ENCODE data around the gene NIT2. TPM values are rescaled to one million over a fixed set of nuclear protein-coding genes. Genes with fewer than 3 reads are reported as not detected.

The NIT2 gene
- total and polyA plus RNA-seq, 7 donors = 15.3 to 60.7 (median 36.8) TPM

DNA sequence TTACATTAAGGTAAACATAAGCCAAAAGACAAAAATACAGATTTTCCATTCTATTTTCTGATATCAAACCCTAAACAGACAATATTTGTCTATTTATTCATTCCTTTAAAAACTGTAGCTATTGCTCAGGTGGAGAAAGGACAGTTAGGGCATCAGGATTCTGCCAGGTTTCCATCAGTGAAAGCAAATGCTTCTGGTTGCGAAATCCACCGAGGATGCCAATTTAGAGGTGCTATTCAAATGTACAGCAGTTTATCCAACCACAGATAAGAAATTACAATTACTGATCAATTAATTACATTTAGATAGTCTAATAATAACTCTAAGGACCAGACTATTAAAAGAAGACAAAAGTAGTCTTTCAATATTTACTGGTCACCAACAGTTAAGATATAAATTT, 62.4 kb downstream of the NIT2 start:
- ATAC-seq (no peak), DNase-seq (no peak)
- H3K9me3 ChIP-seq = no peaks in the 10 kb centered on the region
- intact Hi-C loops (cut with DNase I) = no loop called here
- peak overlapping the region; percentile 62 for H3K27ac ChIP-seq
- H3K4me1 ChIP-seq = peaks cover 44% of the 10 kb centered on the region
- H3K36me3 ChIP-seq (ENCODE audit: insufficient read depth in 1 of 2, low read depth in 1 of 2) = no peaks in the 10 kb centered on the region
- no peak for TF ChIP-seq CTCF (IDR thresholded peaks at IDR 0.05)
- WGBS, 3 donors = 32 to 40% (median 35%) methylated on average over 2 of the region's 2 CpGs
- no peaks in the 10 kb centered on the region for H3K27me3 ChIP-seq (ENCODE audit: insufficient read depth in 3 of 3, low read length in 2 of 3)
- H3K4me3 ChIP-seq = no peak overlapping the region

- Histone ChIP-seq H3K27ac (peak overlapping the region; percentile 96), H3K27me3 (ENCODE audit: insufficient read depth in 3 of 3, low read length in 2 of 3) (no peaks in the 10 kb centered on the region), H3K36me3 (ENCODE audit: insufficient read depth in 1 of 2, low read depth in 1 of 2) (no peaks in the 10 kb centered on the region), H3K9me3 (no peaks in the 10 kb centered on the region), H3K4me1 (peaks cover 58% of the 10 kb centered on the region), H3K4me3 (peak overlapping the region; percentile 99)
- no peak for DNase-seq
- 21 to 29% (median 28%) methylated on average over 9 of the region's 9 CpGs for WGBS, 3 donors
- intact Hi-C loops (cut with DNase I) = loop anchor here in 1 of 2 donors (10.0 kb wide), 1 partner anchor 315 kb away; no protein-coding TSS in a partner anchor
- TF ChIP-seq CTCF (IDR thresholded peaks at IDR 0.05) = no peak
- no peak for ATAC-seq
Observed at GRCh38 chr3:100399341-100400071, 64.9 kb downstream of the NIT2 start.

DNA sequence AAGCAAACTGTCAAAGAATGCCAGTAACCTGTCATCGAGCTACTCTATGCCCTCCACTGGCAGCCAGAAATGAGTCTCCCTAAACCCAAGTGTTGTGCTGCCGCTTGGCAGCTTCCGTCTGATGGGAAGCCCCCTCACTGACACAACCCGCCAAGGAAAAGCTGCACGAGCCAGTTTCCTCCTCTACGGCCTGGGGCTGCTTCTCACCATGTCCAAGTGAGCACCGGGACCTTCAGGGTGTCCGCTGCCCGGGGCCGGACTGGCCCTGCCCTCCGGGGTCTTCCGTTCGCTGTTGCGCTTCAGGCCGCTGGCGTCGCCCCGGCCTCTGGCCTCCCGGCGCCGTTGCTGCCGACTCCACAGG, 65.8 kb downstream of the NIT2 start:
- H3K36me3 ChIP-seq (ENCODE audit: insufficient read depth in 1 of 2, low read depth in 1 of 2) = no peaks in the 10 kb centered on the region
- intact Hi-C loops (cut with DNase I) = loop anchor here in 1 of 2 donors (10.0 kb wide), 1 partner anchor 314 kb away; no protein-coding TSS in a partner anchor
- H3K27me3 ChIP-seq (ENCODE audit: insufficient read depth in 3 of 3, low read length in 2 of 3) = no peaks in the 10 kb centered on the region
- H3K9me3 ChIP-seq = no peaks in the 10 kb centered on the region
- ATAC-seq (peak in 3 of 4 donors; percentile 13 to 21 (median 15)), DNase-seq (peak in 1 of 2 donors; percentile 61)
- 0 to 1% (median 0%) methylated on average over 22 of the region's 22 CpGs for WGBS, 3 donors
- no peak for TF ChIP-seq CTCF (IDR thresholded peaks at IDR 0.05)
- H3K27ac ChIP-seq = peak overlapping the region; percentile 96
- peak overlapping the region; percentile 99 for H3K4me3 ChIP-seq
- H3K4me1 ChIP-seq = peaks cover 58% of the 10 kb centered on the region

DNA sequence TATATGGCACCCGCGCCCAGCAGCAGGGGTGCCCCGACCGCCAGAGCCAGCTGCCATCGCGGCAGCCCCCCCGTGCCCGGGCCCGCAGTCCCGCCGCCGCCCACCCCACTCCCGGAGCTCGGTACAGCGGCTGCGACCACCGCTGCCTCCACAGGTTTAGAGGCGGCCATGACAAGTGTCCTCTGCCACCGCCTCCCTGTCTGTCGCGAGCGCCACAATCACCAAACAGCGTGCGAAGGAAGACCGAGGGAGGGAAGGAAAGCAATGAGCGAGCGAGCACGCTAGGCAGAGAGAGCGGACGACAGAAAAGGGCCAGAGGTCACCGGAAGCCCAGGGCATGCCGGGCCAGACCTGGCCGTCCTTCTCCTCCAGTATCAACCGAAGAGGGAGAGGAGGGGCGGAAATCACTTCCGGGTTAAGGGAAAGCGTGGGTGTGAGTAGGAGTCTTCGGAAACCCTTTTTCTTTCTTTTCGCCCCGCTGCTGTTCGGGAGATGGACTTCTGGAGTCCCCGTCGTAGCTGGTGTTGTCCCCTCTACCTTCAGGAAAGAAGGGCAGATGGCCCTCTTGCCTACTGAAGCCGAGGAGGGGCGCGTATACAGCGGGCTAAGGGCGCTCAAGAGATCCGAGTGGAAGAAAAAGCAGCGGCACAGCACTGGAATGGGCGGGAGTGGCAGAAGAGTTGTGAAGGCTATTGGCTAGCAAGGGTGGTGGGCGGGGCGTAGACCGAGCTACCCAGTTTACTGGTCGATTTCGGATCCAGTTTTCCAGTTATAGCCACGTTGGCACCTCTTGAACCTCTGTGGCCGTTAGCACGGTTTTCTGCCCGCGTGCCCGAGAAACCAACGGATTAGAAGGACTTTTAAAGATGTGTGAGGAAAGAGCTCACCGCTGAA, 66.5 kb downstream of the NIT2 start, which contains the start of the genes LNP1 and TOMM70:
Gene LNP1, plus strand, starts transcription at position 760 of the 894 bp plus-strand sequence. CDS start 28,191 bp downstream, outside the sequence.
Gene TOMM70, minus strand, starts transcription at position 310 of the 894 bp plus-strand sequence. Its CDS starts 140 bp downstream, at position 170.
- WGBS, 3 donors = 0% methylated on average over 62 to 64 of the region's 64 CpGs
- H3K9me3 ChIP-seq = no peaks in the 10 kb centered on the region
- no peak for TF ChIP-seq CTCF (IDR thresholded peaks at IDR 0.05)
- peak within 1 kb of the TSS; percentile 99 for H3K4me3 ChIP-seq
- intact Hi-C loops (cut with DNase I) = loop anchor here in 1 of 2 donors (10.0 kb wide), 1 partner anchor 314 kb away; no protein-coding TSS in a partner anchor
- peak within 1 kb of the TSS; percentile 96 for H3K27ac ChIP-seq
- DNase-seq = peak; percentile 98
- H3K36me3 ChIP-seq (ENCODE audit: insufficient read depth in 1 of 2, low read depth in 1 of 2) = no peaks in the 10 kb centered on the region
- peak; percentile 96 to 98 (median 96) for ATAC-seq
- H3K4me1 ChIP-seq = peaks cover 54% of the 10 kb centered on the region
- no peaks in the 10 kb centered on the region for H3K27me3 ChIP-seq (ENCODE audit: insufficient read depth in 3 of 3, low read length in 2 of 3)

Measured in psoas muscle (tissue), 8 donors.